Mammary epithelial cell (primary cell): ENCODE data around the gene TBX3.

ENCODE experiments used
- CTCF ChIP-seq, 2 donors: IDR thresholded peaks in 1 of 2; conservative IDR thresholded peaks in 1 of 2; 2 replicates each; pipeline ENCODE4 v1.5.1; 2011 to 2012; ENCODE audit warnings: inconsistent platforms in 2 of 2, low read length in 2 of 2, mild to moderate bottlenecking in 2 of 2, control low read depth in 1 of 2, low read depth in 1 of 2; ENCODE audit not compliant: insufficient read depth in 1 of 2; ENCODE audit errors: extremely low read depth in 1 of 2
- EZH2 ChIP-seq: IDR thresholded peaks from 2 replicates; pipeline ENCODE4 v1.6.1; 2012; ENCODE audit warnings: low read length, inconsistent platforms, borderline replicate concordance

DNA sequence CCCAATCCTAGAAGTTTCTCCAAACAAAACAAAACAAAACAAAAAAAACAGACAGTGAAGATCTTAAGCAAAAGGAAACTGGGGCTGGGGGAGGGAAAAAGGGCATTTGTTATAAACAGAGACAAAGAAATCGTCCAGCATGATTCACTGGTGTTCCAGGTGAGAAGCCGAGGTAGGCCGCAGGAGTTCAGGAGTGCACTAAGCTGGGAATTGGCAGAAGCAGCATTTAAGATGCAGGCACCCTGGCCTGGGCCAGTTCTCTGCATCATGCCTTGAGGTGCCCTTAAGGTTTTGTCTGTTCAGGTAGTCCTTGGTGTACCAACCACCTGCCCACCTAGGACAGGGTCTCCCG, 11.2 kb downstream of the TBX3 start:
- TF ChIP-seq CTCF (conservative IDR thresholded peaks at IDR 0.05 in 1 of 2, IDR thresholded peaks at IDR 0.05 in 1 of 2; ENCODE audit: extremely low read depth in 1 of 2, insufficient read depth in 1 of 2, low read depth in 1 of 2, low read length in 2 of 2) (no peak), EZH2 (no peak)
